Measurements from ENCODE around the gene ZNF689.

The ZNF689 gene

DNA sequence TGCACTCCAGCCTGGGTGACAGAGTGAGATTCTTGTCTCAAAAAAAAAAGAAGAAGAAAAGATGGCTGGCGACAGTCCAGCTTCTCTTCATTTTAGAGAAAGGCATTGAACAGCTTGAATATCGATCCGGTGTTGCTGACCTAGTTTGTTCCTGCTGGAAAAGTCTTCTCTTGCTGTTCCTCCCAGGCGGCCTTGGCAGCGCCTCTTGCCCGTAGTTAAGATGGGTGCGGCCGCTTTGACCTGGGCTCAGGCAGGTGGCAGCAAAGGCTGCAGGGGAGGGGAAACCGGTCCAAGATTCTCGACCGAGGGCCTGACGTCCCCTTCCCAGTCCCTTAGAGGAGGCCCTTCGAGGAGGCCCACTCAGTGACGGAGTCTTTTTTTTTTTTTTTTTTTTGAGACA, 48.2 kb downstream of the ZNF689 start:
- no peak for DNase-seq (ENCODE audit: low spot score)

DNA sequence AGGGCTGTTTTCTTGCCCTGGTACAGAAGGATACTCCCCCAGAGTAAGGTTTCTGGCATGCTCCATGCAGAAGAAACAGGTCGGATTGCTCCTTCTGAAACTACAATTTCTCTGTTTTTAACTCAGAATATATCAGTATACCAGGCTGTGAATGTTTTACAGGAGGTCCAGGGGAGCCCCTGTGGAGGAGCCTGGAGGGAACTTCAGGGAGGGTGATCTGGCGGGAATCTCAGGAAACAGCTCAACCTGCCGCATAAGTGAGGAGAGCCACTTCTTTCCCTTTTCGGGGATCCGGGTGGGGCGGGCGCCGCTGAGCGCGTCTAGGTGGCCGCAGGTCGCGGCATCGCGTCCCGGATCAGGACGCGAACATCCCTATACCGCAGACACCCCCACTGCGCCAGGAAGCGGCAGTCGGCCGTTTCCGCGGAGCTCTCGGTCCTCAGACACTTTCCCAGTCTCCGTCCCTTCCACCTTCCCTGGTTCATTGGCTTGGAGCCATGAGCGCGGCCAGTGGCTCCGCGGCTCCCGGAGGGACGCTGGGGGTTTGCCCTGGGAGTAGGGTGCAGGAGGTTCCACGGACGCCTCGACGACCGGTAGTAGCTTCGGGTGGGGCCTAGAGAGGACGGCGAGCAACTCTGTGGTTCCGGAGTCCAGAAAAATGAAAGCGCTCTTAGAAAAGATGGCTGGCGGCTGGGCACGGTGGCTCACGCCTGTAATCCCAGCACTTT, 48.9 kb downstream of the ZNF689 start:
- no peak for DNase-seq (ENCODE audit: low spot score)

GRCh38 chr16:30559690-30560089, 50.5 kb downstream of the ZNF689 start:
- DNase-seq (ENCODE audit: low spot score) = no peak

- DNase-seq (ENCODE audit: low spot score) = no peak
Observed at GRCh38 chr16:30558789-30559377, 51.3 kb downstream of the ZNF689 start.

DNA sequence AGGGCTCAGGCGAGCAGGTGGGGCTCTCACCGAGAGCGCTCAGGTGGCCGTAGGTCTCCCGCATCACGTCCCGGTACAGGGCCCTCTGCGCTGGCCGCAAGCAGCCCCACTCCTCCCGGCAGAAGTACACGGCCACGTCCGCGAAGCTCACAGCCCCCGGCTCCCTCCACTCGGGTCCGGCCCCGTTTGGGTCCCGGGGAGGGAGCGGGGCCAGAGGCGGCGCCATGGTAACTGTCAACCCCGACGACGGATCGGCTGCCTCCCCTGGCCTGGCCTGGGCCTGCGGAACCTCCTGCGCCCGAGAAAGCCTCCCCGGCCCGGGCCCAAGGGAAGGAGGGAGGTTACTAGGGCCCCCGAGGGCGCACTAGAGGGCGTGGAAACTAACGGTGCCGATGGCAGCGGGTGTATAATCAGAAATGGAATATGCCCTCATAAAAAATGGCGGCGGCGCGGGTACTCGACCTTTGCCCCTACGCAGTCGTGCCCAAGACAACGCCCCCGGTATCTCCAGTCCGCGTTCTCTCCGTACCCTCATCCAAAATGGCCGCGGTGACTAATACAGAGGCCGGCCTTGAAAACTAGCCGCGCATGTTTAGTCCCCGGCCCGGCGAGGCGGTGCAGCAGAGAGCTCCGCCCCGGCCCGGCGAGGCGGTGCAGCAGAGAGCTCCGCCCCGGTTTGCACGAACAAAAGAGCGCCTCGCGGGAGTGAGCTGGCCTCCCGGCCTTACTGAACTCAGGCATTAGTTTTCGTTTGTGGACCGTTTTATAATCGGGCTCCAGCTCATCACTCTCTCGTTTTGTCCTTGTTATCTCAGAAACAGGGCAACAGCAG, 52.0 kb downstream of the ZNF689 start, which contains the start of gene ZNF764:
Gene ZNF764 (minus strand): TSS at position 418 of the 832 bp plus-strand sequence. CDS start 192 bp downstream, at position 226.
- DNase-seq (ENCODE audit: low spot score) = peak; percentile 98

GRCh38 chr16:30557707-30557956, 52.6 kb downstream of the ZNF689 start:
- DNase-seq (ENCODE audit: low spot score) = peak; percentile 12

DNA sequence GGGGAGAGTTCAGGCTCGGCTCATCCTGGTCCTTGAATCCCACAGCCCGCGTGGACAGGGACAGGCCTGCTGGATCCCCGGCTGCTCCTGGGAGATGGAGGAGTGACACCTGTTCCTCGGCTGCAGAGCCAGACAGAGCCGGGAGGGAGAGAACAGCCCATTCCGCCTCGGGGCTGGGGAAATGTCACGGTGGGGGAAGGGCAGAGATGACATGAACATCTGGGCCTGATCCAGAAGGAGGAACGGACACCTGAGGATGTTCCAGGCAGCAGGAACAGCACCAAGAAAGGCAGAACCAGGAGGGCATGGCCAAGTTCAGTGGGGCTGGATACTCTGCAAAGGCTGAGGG, 54.1 kb downstream of the ZNF689 start:
- no peak for DNase-seq (ENCODE audit: low spot score)

DNA sequence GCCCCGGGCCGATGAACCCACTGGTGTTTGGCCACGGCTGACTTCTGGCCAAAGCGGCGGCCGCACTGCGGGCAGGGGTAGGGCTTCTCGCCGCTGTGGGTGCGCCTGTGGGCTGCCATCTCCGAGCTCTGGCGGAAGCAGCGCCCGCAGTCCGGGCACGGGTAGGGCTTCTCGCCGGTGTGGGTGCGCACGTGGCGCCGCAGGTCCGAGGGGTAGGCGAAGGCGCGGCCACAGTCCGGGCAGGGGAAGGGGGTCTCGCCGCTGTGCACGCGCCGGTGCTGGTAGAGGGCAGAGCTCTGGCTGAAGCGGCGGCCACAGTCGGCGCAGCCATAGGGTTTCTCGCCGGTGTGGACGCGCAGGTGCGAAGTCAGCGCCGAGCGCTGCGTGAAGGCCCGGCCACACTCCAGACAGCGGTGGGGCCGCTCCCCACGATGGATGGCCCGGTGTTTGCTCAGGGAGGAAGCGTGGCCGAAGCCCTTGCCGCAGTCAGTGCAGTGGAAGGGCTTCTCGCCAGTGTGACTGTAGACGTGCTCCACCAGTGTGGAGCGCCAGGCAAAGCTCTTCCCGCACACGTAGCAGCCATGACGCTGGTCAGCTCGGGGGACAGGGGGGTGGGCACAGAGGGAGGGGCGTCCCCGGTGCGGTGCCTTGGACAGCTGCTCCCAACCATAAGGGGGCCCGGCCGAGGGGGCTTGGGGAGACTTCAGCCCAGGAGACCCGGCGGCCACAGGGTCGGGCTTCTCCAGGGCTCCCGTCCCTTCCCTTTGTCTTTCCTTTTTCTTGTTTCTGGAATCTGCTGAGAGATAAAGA, 54.7 kb downstream of the ZNF689 start:
- DNase-seq (ENCODE audit: low spot score) = no peak

DNA sequence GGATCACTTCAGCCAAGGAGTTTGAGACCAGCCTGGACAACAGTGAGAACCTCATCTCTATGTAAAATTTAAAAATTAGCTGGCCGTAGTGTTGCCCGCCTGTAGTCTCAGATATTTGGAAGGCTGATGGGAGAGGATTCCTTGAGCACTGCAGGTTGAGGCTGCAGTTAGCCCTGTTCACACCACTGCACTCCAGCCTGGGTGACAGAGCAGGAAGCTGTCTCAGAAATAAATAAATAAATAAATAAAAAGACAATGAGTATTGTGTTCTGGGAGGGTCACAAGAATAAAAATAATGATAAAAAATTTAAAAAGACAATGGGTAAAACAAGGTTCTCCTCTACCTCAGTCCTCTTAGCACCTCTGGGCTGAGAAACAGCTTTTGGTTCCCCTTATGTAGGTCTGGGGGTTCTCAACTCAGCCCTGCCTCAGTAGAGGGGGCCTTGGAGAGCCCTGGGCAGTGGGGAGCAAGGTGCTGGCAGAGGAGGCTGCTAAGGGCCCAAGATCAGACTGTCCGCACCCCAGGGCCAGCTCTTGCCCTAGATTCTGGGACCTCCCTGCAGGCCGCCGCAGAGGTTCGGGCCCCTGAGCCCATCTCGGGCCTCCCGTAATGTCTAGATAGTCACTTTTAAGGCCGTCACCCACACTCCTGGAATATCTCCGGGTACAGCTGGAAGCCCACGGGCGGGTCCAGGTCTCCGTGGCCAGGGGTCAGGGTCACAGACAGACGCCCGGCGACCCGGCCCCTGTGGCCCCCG, 55.5 kb downstream of the ZNF689 start:
- DNase-seq (ENCODE audit: low spot score) = no peak

DNA sequence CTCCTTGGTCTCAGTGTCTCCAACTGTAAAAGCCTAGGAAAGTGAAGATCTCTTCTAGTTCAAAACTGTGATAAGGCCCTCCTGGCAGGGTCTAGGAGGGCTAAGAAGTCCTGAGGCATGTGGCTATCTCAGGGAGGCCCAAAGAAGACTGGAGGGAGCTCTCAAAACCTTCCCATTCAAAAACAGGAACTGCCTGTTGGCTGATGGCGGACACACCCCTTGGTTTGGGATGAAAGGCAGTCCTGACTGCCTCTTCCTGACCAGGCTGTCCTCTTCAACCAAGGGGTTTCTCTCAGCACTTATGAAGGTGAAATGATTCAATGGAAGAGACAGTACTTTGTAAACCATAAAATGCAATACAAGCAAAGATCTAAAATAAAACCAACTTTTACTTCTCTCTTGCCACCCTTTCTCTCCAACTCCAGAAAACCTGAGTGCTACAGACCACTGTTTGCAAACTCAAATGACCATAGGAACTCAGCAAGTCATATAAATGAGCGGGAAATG, 56.7 kb downstream of the ZNF689 start:
- DNase-seq (ENCODE audit: low spot score) = no peak

DNA sequence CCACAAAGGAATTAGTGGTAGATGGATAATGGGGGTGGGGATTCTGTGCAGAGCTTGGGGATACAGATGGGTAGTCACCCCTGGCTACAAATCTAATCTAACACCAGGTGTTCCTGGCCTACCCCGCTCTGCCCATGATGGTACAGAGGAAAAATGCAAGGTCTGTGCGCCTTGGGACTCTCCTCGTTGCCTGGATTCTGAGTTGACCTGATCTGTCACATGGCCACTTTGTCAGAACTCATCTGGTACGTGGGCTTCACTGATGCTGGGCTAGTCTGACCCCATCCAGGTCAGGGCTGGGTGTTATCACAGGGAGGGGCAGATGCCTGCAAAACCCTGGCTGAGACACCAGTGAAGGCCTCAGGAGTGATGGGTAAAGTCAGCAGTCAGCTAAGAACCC, 57.2 kb downstream of the ZNF689 start:
- DNase-seq (ENCODE audit: low spot score) = no peak

All from Ammon's horn (tissue), 1 donor.